ENCODE data around the gene STAG1. TPM values are rescaled to one million over a fixed set of nuclear protein-coding genes. Genes with fewer than 3 reads are reported as not detected.
"Not testable (repeated sequence)": the region's sequence is repeated elsewhere in the genome, so short reads cannot be mapped to it uniquely, and the experiment has no call there.

Gene STAG1
- total and polyA plus RNA-seq, 7 experiments from 2014 or later, result 18.5 to 50.7 (median 42.0) TPM

DNA sequence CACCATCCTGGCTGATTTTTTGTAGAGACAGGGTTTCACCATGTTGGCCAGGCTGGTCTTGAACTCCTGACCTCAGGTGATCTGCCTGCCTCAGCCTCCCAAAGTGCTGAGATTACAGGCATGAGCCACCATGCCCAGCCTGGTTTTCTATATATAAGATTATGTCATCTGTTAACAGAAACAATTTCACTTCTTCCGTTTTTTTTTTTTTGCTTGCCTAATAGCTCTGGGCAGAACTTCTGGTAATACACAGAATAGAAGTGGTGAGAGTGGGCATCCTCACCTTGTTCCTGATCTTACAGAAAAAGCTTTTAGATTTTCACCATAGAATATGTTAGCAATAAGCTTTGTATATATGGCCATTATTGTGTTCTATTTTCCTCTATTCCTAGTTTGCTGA is 202.7 kb downstream of the STAG1 start:
- intact Hi-C loops (cut with micrococcal nuclease), result loop anchor here in 1 of 2 donors (10.0 kb wide), 1 partner anchor 465 kb away; no protein-coding TSS in a partner anchor
- H3K27me3 ChIP-seq (ENCODE audit: control insufficient read depth in 2 of 2, insufficient read depth in 2 of 2, low read length in 2 of 2); H3K4me1 ChIP-seq (ENCODE audit: control insufficient read depth in 2 of 2, insufficient read depth in 2 of 2, low read length in 2 of 2); H3K4me3 ChIP-seq (ENCODE audit: low read length); H3K9me3 Mint-ChIP-seq; H3K27me3 Mint-ChIP-seq; ATAC-seq; H3K4me3 Mint-ChIP-seq; H3K27ac Mint-ChIP-seq; H3K9me3 ChIP-seq (ENCODE audit: control insufficient read depth in 2 of 3, low read length in 3 of 3); DNase-seq; H3K27ac ChIP-seq (ENCODE audit: low read depth, low read length); POLR2A ChIA-PET; H3K36me3 ChIP-seq (ENCODE audit: control insufficient read depth in 2 of 3, insufficient read depth in 3 of 3, low read length in 3 of 3): not testable (repeated sequence)
- peaks cover 5 to 32% (median 23%) of the 10 kb centered on the region in 7 donors for H3K4me1 Mint-ChIP-seq
- H3K36me3 Mint-ChIP-seq, result peaks cover 0 to 48% (median 36%) of the 10 kb centered on the region in 5 donors
- CTCF ChIA-PET, result interaction anchor here (0.6 to 0.7 kb wide), 2 partner anchors 11 to 442 kb away, joined by 3 read pairs; no protein-coding TSS in a partner anchor

DNA sequence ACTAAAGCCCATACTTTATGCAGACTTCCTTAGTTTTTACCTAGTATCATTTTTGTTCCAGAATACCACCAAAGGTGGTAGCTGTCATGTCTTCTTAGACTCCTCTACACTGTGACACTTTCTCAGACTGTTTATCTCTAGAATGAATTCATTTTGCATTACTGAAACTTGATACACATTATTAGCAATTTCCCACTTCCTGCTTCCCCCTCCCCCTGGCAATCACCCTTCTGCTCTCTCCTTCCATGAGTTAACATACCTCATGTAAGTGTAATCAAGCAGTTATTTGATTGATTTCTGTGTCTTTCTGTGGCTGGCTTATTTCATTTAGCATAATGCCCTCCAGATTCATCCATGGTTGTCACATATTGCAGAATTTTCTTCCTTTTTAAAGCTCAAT is 204.9 kb downstream of the STAG1 start:
- Mint-ChIP-seq H3K36me3 (peaks cover 0 to 37% (median 26%) of the 10 kb centered on the region in 5 donors), H3K9me3 (peaks cover 0 to 4% (median 0%) of the 10 kb centered on the region in 11 donors), H3K27ac (peak overlapping the region in 2 of 9 donors; percentile 2 to 54), H3K4me3 (no peak overlapping the region), H3K4me1 (peaks cover 5 to 32% (median 23%) of the 10 kb centered on the region in 7 donors), H3K27me3 (no peaks in the 10 kb centered on the region)
- no peaks in the 10 kb centered on the region for H3K4me1 ChIP-seq (ENCODE audit: control insufficient read depth in 2 of 2, insufficient read depth in 2 of 2, low read length in 2 of 2)
- DNase-seq, result no peak
- ATAC-seq, result no peak
- no peaks in the 10 kb centered on the region for H3K9me3 ChIP-seq (ENCODE audit: control insufficient read depth in 2 of 3, low read length in 3 of 3)
- no peaks in the 10 kb centered on the region for H3K27me3 ChIP-seq (ENCODE audit: control insufficient read depth in 2 of 2, insufficient read depth in 2 of 2, low read length in 2 of 2)
- no peak overlapping the region for H3K4me3 ChIP-seq (ENCODE audit: low read length)
- intact Hi-C loops (cut with micrococcal nuclease), result loop anchor here (2.0 to 10.0 kb wide), 2 partner anchors 468 kb away; no protein-coding TSS in a partner anchor
- POLR2A ChIA-PET, result interaction anchor here (0.5 kb wide), 1 partner anchor 54 kb away, joined by 3 read pairs; no protein-coding TSS in a partner anchor
- no peak overlapping the region for H3K27ac ChIP-seq (ENCODE audit: low read depth, low read length)
- CTCF ChIA-PET, result interaction anchor here (0.6 kb wide), 1 partner anchor 105 kb away, joined by 5 read pairs; no protein-coding TSS in a partner anchor
- no peaks in the 10 kb centered on the region for H3K36me3 ChIP-seq (ENCODE audit: control insufficient read depth in 2 of 3, insufficient read depth in 3 of 3, low read length in 3 of 3)

GRCh38 chr3:136546720-136547119 is 205.5 kb downstream of the STAG1 start:
- ChIA-PET POLR2A (interaction anchor here (0.5 to 0.6 kb wide), 2 partner anchors 55 to 338 kb away, joined by 3 read pairs; no protein-coding TSS in a partner anchor), CTCF (no interaction called here)
- no peak overlapping the region for H3K4me3 ChIP-seq (ENCODE audit: low read length)
- peaks cover 5 to 32% (median 23%) of the 10 kb centered on the region in 7 donors for H3K4me1 Mint-ChIP-seq
- no peaks in the 10 kb centered on the region for H3K9me3 ChIP-seq (ENCODE audit: control insufficient read depth in 2 of 3, low read length in 3 of 3)
- DNase-seq (peak in 2 of 9 donors; percentile 5 to 6), ATAC-seq (peak; percentile 46)
- intact Hi-C loops (cut with micrococcal nuclease), result loop anchor here (1.0 to 10.0 kb wide), 3 partner anchors 206 to 468 kb away; partner anchors contain the start of gene STAG1 (in 1 of the 2)
- H3K27ac ChIP-seq (ENCODE audit: low read depth, low read length), result no peak overlapping the region
- no peaks in the 10 kb centered on the region for H3K27me3 Mint-ChIP-seq
- no peak overlapping the region for H3K4me3 Mint-ChIP-seq
- no peaks in the 10 kb centered on the region for H3K27me3 ChIP-seq (ENCODE audit: control insufficient read depth in 2 of 2, insufficient read depth in 2 of 2, low read length in 2 of 2)
- peaks cover 0 to 35% (median 23%) of the 10 kb centered on the region in 5 donors for H3K36me3 Mint-ChIP-seq
- H3K36me3 ChIP-seq (ENCODE audit: control insufficient read depth in 2 of 3, insufficient read depth in 3 of 3, low read length in 3 of 3), result no peaks in the 10 kb centered on the region
- H3K9me3 Mint-ChIP-seq, result peaks cover 0 to 4% (median 0%) of the 10 kb centered on the region in 11 donors
- H3K4me1 ChIP-seq (ENCODE audit: control insufficient read depth in 2 of 2, insufficient read depth in 2 of 2, low read length in 2 of 2), result no peaks in the 10 kb centered on the region
- H3K27ac Mint-ChIP-seq, result peak overlapping the region in 1 of 9 donors; percentile 28

DNA sequence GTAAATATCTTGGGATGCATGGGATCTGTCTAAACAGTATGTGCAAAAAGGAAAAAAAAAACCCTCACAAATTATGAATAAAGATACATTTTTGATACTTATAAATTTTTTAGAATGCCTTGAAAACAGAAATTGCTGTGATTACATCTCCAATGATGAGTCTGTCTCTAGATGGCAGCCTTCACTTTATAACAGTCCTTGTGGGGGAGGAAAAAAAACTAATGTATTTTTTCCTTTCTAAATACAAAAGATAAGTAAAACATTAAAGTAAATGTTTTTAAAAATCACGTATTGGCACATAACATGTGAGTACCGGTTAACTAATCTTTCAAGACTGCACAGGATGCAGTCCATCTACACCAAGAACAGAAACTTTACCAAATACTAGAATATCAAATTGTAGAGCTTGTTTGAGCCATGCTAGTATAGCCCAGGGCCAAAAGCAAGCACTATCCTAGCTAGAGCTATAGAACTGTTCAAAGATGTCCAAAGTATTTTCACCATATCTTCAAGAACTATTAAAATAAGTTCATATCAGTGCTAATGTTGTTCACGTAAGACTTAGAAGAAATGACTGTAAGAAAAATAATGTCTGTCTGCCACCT is 206.4 kb downstream of the STAG1 start:
- Mint-ChIP-seq H3K4me1 (peaks cover 4 to 30% (median 23%) of the 10 kb centered on the region in 7 donors), H3K36me3 (peaks cover 0 to 30% (median 22%) of the 10 kb centered on the region in 5 donors), H3K27ac (peak overlapping the region in 2 of 9 donors; percentile 28 to 90), H3K4me3 (no peak overlapping the region), H3K27me3 (no peaks in the 10 kb centered on the region), H3K9me3 (peaks cover 0 to 4% (median 0%) of the 10 kb centered on the region in 11 donors)
- CTCF ChIA-PET, result no interaction called here
- H3K4me3 ChIP-seq (ENCODE audit: low read length), result no peak overlapping the region
- POLR2A ChIA-PET, result no interaction called here
- DNase-seq, result no peak
- H3K27me3 ChIP-seq (ENCODE audit: control insufficient read depth in 2 of 2, insufficient read depth in 2 of 2, low read length in 2 of 2), result no peaks in the 10 kb centered on the region
- H3K9me3 ChIP-seq (ENCODE audit: control insufficient read depth in 2 of 3, low read length in 3 of 3), result no peaks in the 10 kb centered on the region
- H3K27ac ChIP-seq (ENCODE audit: low read depth, low read length), result no peak overlapping the region
- H3K36me3 ChIP-seq (ENCODE audit: control insufficient read depth in 2 of 3, insufficient read depth in 3 of 3, low read length in 3 of 3), result no peaks in the 10 kb centered on the region
- no peak for ATAC-seq
- intact Hi-C loops (cut with micrococcal nuclease), result loop anchor here (1.0 to 10.0 kb wide), 3 partner anchors 207 to 469 kb away; partner anchors contain the start of gene STAG1 (in 1 of the 2)
- no peaks in the 10 kb centered on the region for H3K4me1 ChIP-seq (ENCODE audit: control insufficient read depth in 2 of 2, insufficient read depth in 2 of 2, low read length in 2 of 2)

DNA sequence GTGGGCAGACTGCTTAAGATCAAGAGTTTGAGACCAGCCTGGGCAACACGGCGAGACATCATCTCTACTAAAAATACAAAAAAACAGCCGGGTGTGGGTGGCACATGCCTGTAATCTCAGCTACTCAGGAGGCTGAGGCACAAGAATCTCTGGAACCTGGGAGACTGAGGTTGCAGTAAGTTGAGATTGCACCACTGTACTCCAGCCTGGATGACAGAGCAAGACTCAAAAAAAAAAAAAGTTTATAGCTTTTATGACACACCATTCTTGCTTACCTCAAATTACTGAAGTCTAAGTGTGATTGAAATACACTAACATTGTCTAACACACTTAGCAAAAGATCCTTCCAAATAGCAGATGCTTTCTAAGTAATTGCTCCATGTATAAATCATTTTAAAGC is 207.6 kb downstream of the STAG1 start:
- H3K27ac Mint-ChIP-seq, result no peak overlapping the region
- ATAC-seq (no peak), DNase-seq (no peak)
- intact Hi-C loops (cut with micrococcal nuclease), result loop anchor here in 1 of 2 donors (10.0 kb wide), 1 partner anchor 470 kb away; no protein-coding TSS in a partner anchor
- Histone ChIP-seq H3K27ac (ENCODE audit: low read depth, low read length) (no peak overlapping the region), H3K27me3 (ENCODE audit: control insufficient read depth in 2 of 2, insufficient read depth in 2 of 2, low read length in 2 of 2) (no peaks in the 10 kb centered on the region), H3K36me3 (ENCODE audit: control insufficient read depth in 2 of 3, insufficient read depth in 3 of 3, low read length in 3 of 3) (no peaks in the 10 kb centered on the region), H3K4me1 (ENCODE audit: control insufficient read depth in 2 of 2, insufficient read depth in 2 of 2, low read length in 2 of 2) (no peaks in the 10 kb centered on the region), H3K4me3 (ENCODE audit: low read length) (no peak overlapping the region), H3K9me3 (ENCODE audit: control insufficient read depth in 2 of 3, low read length in 3 of 3) (no peaks in the 10 kb centered on the region)
- H3K36me3 Mint-ChIP-seq, result peaks cover 0 to 21% (median 11%) of the 10 kb centered on the region in 5 donors
- ChIA-PET POLR2A (no interaction called here), CTCF (interaction anchor here (0.7 kb wide), 1 partner anchor 325 kb away, joined by 7 read pairs; no protein-coding TSS in a partner anchor)
- peaks cover 2 to 27% (median 23%) of the 10 kb centered on the region in 7 donors for H3K4me1 Mint-ChIP-seq
- peaks cover 0 to 4% (median 0%) of the 10 kb centered on the region in 11 donors for H3K9me3 Mint-ChIP-seq
- no peaks in the 10 kb centered on the region for H3K27me3 Mint-ChIP-seq
- no peak overlapping the region for H3K4me3 Mint-ChIP-seq

DNA sequence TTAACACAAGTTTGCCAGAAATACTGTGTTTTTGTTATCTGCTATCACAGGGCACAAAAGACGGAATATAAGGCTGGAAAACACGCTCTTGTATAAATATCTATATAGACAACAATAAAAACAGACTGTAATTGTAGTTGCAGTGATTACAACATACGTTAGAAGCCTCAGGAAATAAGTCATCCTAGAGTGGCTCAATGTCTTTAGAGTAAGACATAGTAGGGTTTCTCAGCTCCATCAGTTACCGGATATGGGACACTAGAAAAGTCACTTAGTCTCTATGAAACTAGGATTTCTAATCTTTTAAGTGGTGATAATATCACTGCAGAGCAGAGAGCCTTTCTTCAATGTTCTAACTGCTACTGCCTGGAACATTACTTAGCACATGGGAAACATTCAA is 208.8 kb downstream of the STAG1 start:
- Histone ChIP-seq H3K27me3 (ENCODE audit: control insufficient read depth in 2 of 2, insufficient read depth in 2 of 2, low read length in 2 of 2) (no peaks in the 10 kb centered on the region), H3K36me3 (ENCODE audit: control insufficient read depth in 2 of 3, insufficient read depth in 3 of 3, low read length in 3 of 3) (no peaks in the 10 kb centered on the region), H3K27ac (ENCODE audit: low read depth, low read length) (no peak overlapping the region), H3K4me1 (ENCODE audit: control insufficient read depth in 2 of 2, insufficient read depth in 2 of 2, low read length in 2 of 2) (no peaks in the 10 kb centered on the region), H3K4me3 (ENCODE audit: low read length) (no peak overlapping the region), H3K9me3 (ENCODE audit: control insufficient read depth in 2 of 3, low read length in 3 of 3) (no peaks in the 10 kb centered on the region)
- no peak for DNase-seq
- peak; percentile 65 for ATAC-seq
- Mint-ChIP-seq H3K9me3 (no peaks in the 10 kb centered on the region), H3K27ac (peak overlapping the region in 1 of 9 donors; percentile 48), H3K4me3 (peak overlapping the region in 1 of 10 donors; percentile 27), H3K27me3 (no peaks in the 10 kb centered on the region), H3K36me3 (peaks cover 0 to 20% (median 8%) of the 10 kb centered on the region in 5 donors), H3K4me1 (peaks cover 2 to 20% (median 17%) of the 10 kb centered on the region in 7 donors)
- ChIA-PET CTCF (interaction anchor here (1.0 kb wide), 1 partner anchor 470 kb away, joined by 3 read pairs; no protein-coding TSS in a partner anchor), POLR2A (no interaction called here)
- intact Hi-C loops (cut with micrococcal nuclease), result loop anchor here in 1 of 2 donors (2.0 to 10.0 kb wide), 2 partner anchors 205 to 471 kb away; no protein-coding TSS in a partner anchor
